OCI-LY7 (cell line): Measurements from ENCODE around the gene OR13C4.

Experiments used
- EZH2phosphoT487 ChIP-seq: fragments of 200-600 bp; sonication (generic); IDR thresholded peaks from 2 replicates; pipeline ENCODE4 v1.6.1; 2018; ENCODE audit warnings: low read depth, borderline replicate concordance, mild to moderate bottlenecking, mixed run types, antibody characterized with exemption, low read length, moderate library complexity, mixed read lengths
- TF ChIP-seq, protein P1 (sequence below): fragments of 200-600 bp; sonication (generic); conservative IDR thresholded peaks from 2 replicates; pipeline ENCODE4 v1.5.1; 2014; ENCODE audit warnings: mild to moderate bottlenecking, antibody characterized with exemption, low read length, moderate library complexity, mixed read lengths

DNA sequence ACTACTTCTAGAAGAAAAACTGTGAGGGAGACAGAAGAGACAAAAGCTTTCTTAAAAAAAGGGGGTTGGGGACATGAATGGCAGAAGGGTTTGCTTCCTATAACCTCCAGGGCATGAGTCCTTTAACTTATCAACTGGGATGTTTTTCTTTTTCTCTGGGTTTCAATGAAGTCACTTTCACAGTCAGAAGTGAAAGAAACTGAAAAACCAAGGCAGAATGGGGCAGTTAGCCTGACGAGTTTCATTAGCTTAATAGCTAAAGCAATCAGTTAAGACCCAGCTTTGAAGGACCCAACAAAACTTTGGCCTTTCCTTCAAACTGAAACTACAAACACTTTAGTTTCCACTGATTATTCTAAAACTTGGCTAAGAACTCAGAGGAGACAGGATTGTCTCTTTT, 37.3 kb upstream of the OR13C4 start:
- TF ChIP-seq, protein P1, sequence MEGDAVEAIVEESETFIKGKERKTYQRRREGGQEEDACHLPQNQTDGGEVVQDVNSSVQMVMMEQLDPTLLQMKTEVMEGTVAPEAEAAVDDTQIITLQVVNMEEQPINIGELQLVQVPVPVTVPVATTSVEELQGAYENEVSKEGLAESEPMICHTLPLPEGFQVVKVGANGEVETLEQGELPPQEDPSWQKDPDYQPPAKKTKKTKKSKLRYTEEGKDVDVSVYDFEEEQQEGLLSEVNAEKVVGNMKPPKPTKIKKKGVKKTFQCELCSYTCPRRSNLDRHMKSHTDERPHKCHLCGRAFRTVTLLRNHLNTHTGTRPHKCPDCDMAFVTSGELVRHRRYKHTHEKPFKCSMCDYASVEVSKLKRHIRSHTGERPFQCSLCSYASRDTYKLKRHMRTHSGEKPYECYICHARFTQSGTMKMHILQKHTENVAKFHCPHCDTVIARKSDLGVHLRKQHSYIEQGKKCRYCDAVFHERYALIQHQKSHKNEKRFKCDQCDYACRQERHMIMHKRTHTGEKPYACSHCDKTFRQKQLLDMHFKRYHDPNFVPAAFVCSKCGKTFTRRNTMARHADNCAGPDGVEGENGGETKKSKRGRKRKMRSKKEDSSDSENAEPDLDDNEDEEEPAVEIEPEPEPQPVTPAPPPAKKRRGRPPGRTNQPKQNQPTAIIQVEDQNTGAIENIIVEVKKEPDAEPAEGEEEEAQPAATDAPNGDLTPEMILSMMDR, result no peak
- TF ChIP-seq EZH2phosphoT487, result no peak
